DOHH2 (cell line): ENCODE data around the gene PDE6B.

Experiments
- H3F3A ChIP-seq: fragments of 200-600 bp; sonication (generic), shearing (Covaris generic); 2 replicates; pipeline ENCODE4 v1.6.0; 2016; ENCODE audit warnings: antibody characterized with exemption, mild to moderate bottlenecking; ENCODE audit not compliant: control insufficient read depth, insufficient read depth
- H3K27ac ChIP-seq: fragments of 200-600 bp; sonication (generic); 2 replicates; pipeline ENCODE4 v1.5.1; 2014; ENCODE audit warnings: low read depth, mild to moderate bottlenecking, low read length, moderate library complexity
- H3K27me3 ChIP-seq: fragments of 200-600 bp; sonication (generic); 2 replicates; pipeline ENCODE4 v1.6.1; 2014; ENCODE audit warnings: mild to moderate bottlenecking, low read length, mixed read lengths; ENCODE audit not compliant: control insufficient read depth
- H3K36me3 ChIP-seq: fragments of 200-600 bp; sonication (generic); 2 replicates; pipeline ENCODE4 v1.6.1; 2014; ENCODE audit warnings: mild to moderate bottlenecking, low read length, moderate library complexity, mixed read lengths; ENCODE audit not compliant: control insufficient read depth
- H3K4me1 ChIP-seq: fragments of 200-600 bp; sonication (generic); 2 replicates; pipeline ENCODE4 v1.6.1; 2014; ENCODE audit warnings: mild to moderate bottlenecking, low read length, mixed read lengths; ENCODE audit not compliant: control insufficient read depth
- H3K4me2 ChIP-seq: fragments of 200-600 bp; sonication (generic); 2 replicates; pipeline ENCODE4 v1.6.0; 2014; ENCODE audit warnings: mild to moderate bottlenecking, low read length, moderate library complexity
- H3K4me3 ChIP-seq: fragments of 200-600 bp; sonication (generic); 2 replicates; pipeline ENCODE4 v1.5.1; 2014; ENCODE audit warnings: mild to moderate bottlenecking, low read length, mixed read lengths
- H3K79me2 ChIP-seq: fragments of 200-600 bp; sonication (generic); 2 replicates; pipeline ENCODE4 v1.6.1; 2014; ENCODE audit warnings: mild to moderate bottlenecking, low read length, mixed read lengths; ENCODE audit not compliant: control insufficient read depth
- H3K9me2 ChIP-seq: fragments of 200-600 bp; sonication (generic); replicated peaks from 2 replicates; pipeline ENCODE4 v1.6.1; 2014; ENCODE audit warnings: mild to moderate bottlenecking, low read length, mixed read lengths; ENCODE audit not compliant: control insufficient read depth
- H3K9me3 ChIP-seq: fragments of 200-600 bp; sonication (generic); 2 replicates; pipeline ENCODE4 v1.6.1; 2014; ENCODE audit warnings: antibody characterized with exemption, low read length, mixed read lengths; ENCODE audit not compliant: control insufficient read depth, insufficient read depth
- H4K20me1 ChIP-seq: fragments of 200-600 bp; sonication (generic); 2 replicates; pipeline ENCODE4 v1.6.0; 2014; ENCODE audit warnings: low read depth, mild to moderate bottlenecking, antibody characterized with exemption, low read length, moderate library complexity; ENCODE audit not compliant: control insufficient read depth, insufficient read depth
- EZH2phosphoT487 ChIP-seq: fragments of 200-600 bp; sonication (generic); IDR thresholded peaks from 2 replicates; pipeline ENCODE4 v1.6.1; 2017; ENCODE audit warnings: borderline replicate concordance, mild to moderate bottlenecking, antibody characterized with exemption, low read length, moderate library complexity, mixed read lengths
- TF ChIP-seq, protein P1 (sequence below): fragments of 200-600 bp; sonication (generic); IDR thresholded peaks from one replicate; pipeline ENCODE4 v1.5.1; 2014; ENCODE audit warnings: antibody characterized with exemption, mild to moderate bottlenecking, low read depth, low read length; ENCODE audit not compliant: poor library complexity, severe bottlenecking

PDE6B gene

DNA sequence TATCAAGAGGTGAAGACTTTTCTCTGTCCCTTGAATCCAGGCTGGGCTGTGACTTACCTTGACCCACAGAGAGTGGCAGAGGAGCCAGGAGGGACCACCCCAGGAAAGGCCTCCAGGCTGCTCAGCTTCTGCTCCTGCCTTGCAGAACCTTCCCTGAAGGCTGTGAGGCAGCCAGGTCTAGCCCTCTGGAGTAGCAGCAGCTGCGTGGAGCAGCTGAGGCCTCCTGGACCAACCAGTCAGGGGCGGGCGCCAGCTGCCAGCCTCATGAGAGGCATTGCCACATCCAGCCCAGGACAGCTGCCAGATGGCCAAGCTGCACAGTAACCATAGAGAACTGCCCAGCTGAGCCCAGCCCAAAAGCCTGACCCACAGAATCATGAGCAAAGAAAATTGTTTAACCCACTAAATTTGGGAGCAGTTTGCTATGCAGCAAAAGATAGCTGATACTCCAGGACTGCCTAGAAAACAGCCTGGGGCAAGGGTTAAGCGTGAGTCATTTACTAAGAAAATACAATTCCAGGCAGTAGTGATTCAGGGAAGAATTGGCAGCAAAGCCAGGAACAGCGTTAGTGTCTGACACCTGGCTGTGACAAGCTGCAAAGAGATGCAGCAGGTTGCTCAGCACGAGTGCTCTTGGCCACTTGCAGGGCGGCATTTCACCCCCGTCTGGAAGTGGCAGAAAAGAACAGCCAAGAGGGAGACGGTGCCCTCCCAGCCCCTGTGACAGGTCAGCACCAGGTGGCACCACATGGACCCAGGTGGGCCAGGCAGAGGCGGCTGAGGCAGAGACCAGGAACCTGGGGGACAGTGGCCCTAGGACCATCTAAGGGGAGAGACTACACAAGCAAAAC, 14.7 kb upstream of the PDE6B start:
- no peaks in the 10 kb centered on the region for H3K36me3 ChIP-seq
- no peak for TF ChIP-seq EZH2phosphoT487
- TF ChIP-seq, protein P1, sequence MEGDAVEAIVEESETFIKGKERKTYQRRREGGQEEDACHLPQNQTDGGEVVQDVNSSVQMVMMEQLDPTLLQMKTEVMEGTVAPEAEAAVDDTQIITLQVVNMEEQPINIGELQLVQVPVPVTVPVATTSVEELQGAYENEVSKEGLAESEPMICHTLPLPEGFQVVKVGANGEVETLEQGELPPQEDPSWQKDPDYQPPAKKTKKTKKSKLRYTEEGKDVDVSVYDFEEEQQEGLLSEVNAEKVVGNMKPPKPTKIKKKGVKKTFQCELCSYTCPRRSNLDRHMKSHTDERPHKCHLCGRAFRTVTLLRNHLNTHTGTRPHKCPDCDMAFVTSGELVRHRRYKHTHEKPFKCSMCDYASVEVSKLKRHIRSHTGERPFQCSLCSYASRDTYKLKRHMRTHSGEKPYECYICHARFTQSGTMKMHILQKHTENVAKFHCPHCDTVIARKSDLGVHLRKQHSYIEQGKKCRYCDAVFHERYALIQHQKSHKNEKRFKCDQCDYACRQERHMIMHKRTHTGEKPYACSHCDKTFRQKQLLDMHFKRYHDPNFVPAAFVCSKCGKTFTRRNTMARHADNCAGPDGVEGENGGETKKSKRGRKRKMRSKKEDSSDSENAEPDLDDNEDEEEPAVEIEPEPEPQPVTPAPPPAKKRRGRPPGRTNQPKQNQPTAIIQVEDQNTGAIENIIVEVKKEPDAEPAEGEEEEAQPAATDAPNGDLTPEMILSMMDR = no peak
- no peaks in the 10 kb centered on the region for H4K20me1 ChIP-seq
- H3K79me2 ChIP-seq = no peaks in the 10 kb centered on the region
- no peak overlapping the region for H3K27ac ChIP-seq
- H3K4me3 ChIP-seq = no peak overlapping the region
- H3F3A ChIP-seq = no peaks in the 10 kb centered on the region
- no peaks in the 10 kb centered on the region for H3K9me3 ChIP-seq
- H3K27me3 ChIP-seq = no peaks in the 10 kb centered on the region
- H3K4me2 ChIP-seq = no peak overlapping the region
- no peaks in the 10 kb centered on the region for H3K4me1 ChIP-seq
- H3K9me2 ChIP-seq = no peaks in the 10 kb centered on the region

DNA sequence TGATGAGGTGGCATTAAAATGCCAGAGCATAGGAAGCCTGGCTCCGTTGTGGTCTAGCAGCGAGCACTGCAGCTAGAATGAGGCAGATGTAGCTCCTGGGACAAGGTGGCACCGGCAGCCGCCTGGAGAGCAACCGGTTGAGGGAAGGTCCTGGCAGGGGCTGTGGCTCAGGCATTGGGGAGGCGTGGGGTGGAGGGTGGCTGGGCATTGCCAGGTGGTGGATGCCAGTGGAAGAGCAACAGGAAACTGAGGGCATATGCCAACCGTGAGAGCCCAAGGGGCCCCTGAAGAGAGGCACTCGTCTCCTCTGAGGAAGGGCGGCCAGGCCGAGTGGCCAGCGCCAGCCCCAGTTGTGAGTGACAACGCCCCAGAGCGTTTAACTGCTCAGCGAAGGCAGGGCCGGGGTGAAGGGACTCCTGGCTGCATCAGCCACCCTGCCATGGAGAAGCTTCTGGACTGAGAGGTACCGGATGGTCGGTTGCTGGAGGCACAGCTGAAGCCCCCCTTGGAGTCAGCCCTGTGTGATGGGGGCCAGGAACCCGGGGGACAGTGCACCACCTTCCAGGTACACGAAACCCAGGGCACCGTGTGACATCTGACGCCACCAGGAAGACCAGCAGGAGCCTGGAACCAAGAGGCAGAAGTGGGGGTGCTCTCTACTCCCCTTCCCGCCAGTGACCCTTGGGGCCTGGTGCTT, 13.2 kb upstream of the PDE6B start:
- Histone ChIP-seq H3K9me3 (no peaks in the 10 kb centered on the region), H3K4me2 (no peak overlapping the region), H3K4me1 (no peaks in the 10 kb centered on the region), H3K9me2 (no peaks in the 10 kb centered on the region), H3K4me3 (no peak overlapping the region), H3K27me3 (no peaks in the 10 kb centered on the region), H3K36me3 (no peaks in the 10 kb centered on the region), H4K20me1 (no peaks in the 10 kb centered on the region), H3K27ac (no peak overlapping the region), H3K79me2 (no peaks in the 10 kb centered on the region), H3F3A (no peaks in the 10 kb centered on the region)
- no peak for TF ChIP-seq EZH2phosphoT487
- TF ChIP-seq, protein P1 = no peak

DNA sequence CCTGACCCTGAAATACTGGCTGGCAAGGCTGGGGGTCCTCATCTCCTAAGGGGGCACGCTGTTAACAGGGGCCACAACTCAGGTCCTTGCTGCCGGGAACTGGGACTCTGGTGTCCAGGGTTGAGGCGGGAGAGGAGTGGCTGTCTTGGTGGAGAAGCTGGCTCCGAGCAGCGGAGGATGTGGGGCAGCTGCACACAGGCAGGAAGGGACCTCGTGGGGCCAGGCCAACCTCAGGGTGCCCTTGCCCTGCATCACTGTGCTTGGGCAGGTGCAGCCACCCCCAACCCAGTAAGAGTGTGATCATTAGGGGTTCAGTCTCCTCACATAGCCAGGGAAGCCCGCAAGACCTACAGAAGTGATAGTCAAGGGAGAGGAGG, 12.6 kb upstream of the PDE6B start:
- TF ChIP-seq EZH2phosphoT487 = no peak
- TF ChIP-seq, protein P1 = no peak
- Histone ChIP-seq H3K4me3 (no peak overlapping the region), H3K9me2 (no peaks in the 10 kb centered on the region), H3K36me3 (no peaks in the 10 kb centered on the region), H3K27me3 (no peaks in the 10 kb centered on the region), H3K4me2 (no peak overlapping the region), H3F3A (no peaks in the 10 kb centered on the region), H3K4me1 (no peaks in the 10 kb centered on the region), H3K27ac (no peak overlapping the region), H3K9me3 (no peaks in the 10 kb centered on the region; the same call in 1 of the 2 replicates), H3K79me2 (no peaks in the 10 kb centered on the region), H4K20me1 (no peaks in the 10 kb centered on the region)
